CD1c-positive myeloid dendritic cell (primary cell): ENCODE results near the gene RRM1.
"Not testable (repeated sequence)": the region's sequence is repeated elsewhere in the genome, so short reads cannot be mapped to it uniquely, and the experiment has no call there.

Experiments used
- DNase-seq: peaks from one replicate; pipeline ENCODE4 v3.0.0-alpha.2; 2016; ENCODE audit errors: extremely low spot score

Gene RRM1

DNA sequence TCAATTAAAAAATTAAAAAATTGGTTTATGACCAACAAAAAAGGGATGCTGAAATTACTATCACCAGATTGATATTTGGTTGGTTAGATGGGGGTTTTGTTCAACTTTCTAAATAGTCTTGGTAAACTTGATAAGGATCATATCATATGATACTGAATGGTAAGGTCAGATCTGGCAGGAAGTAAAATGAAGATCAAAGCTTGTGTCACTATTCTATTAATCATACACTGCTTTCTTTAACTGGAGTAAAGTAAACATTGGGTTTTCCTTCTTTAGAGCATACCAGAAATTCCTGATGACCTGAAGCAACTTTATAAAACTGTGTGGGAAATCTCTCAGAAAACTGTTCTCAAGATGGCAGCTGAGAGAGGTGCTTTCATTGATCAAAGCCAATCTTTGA, 40.2 kb downstream of the RRM1 start:
- no peak for DNase-seq

DNA sequence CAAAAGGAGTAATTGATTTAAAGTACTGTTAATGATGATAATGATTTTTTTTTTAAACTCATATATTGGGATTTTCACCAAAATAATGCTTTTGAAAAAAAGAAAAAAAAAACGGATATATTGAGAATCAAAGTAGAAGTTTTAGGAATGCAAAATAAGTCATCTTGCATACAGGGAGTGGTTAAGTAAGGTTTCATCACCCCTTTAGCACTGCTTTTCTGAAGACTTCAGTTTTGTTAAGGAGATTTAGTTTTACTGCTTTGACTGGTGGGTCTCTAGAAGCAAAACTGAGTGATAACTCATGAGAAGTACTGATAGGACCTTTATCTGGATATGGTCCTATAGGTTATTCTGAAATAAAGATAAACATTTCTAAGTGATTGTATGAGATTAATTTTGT, 43.9 kb downstream of the RRM1 start:
- DNase-seq, result no peak

DNA sequence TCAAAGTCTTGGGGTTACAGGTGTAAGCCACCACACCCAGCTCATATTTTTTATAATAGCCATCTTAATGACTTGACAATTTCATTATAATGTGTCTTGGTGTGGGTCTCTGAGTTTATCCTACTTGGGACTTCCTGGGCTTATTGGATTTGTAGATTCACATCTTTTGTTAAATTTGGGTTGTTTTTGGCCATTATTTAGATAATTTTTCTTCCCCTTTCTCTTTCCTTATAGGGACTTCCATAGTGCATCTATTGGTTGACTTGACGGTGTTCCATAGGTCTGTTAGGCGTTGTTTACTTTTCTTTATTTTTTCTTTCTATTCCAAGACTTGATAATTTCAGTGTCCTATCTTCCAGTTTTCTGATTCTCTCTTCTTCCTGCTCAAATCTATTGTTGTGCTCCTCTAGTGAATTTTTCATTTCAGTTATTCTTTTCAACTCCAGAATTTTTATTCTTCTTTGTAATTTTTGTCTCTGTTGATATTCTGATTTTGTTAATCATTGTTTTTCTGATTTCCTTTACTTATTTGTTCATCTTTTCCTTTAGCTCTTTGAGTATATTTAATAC, 45.6 kb downstream of the RRM1 start:
- DNase-seq, result no peak

DNA sequence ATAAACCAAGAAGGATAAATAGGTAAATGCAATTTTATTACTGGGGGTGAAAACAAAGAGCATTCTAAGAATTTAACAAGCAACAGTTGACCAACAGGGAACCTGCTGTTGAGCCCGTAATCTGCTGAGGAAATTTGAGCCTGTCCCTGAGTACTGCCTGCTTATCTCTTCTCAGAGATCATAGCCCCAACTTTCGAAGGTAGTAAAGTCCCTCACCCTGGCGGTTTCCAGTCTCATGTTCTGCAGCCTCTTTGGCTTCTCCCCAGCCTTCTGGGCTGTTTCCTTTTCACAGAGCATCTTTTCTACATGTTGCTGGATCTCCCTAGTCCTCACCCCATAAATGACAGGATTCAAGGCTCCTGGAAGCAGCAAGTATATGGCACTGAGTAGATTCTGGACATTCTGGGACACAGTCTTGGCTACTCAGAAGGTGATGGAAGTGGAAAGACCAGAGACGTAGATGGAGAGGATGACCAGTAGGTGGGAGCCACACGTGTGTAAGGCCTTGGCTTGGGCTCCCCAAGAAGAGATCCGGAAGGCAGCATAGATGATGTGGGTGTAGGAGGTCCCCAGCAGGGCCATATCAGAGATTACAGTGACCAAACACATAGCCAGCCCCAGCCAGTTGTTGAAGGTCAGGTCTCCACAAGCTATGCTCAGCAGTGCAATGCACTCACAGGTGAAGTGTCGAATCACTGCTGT, 51.6 kb downstream of the RRM1 start:
- DNase-seq, result no peak

DNA sequence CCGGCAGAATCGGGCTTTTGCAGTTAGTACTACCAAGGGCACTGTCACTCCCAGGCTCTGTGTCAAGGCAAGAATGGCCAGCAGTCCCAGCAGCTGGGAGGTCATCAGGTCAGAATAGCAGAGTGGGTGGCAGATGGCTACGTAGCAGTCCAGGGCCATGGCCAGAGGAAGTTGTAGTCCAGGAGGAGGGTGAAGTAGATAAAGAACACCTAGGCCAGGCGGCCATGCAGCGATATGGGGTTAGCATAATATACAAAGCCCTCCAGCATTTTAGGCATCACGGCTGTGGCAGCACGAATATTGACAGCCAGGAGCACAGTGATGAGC, 52.1 kb downstream of the RRM1 start:
- no peak for DNase-seq

DNA sequence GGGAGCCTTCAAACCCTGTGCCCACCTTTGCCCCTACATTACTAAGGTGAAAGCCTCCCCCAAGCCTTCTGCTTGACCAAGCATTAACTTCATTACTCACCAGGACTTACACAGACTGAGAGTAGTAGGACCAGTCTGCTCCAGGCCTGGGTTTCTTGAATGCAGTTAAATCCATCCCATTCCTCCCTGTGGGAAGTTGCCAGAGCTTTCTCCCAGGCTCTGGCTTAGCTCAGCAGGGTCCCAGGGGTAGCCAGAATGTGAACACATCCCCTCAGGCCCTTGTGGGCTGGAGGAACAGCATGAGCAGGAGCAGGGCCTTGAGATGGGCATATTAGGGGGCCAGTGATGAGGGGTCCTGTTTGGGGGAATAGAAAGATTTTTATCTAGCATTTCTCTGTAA, 59.9 kb downstream of the RRM1 start:
- DNase-seq, result no peak

DNA sequence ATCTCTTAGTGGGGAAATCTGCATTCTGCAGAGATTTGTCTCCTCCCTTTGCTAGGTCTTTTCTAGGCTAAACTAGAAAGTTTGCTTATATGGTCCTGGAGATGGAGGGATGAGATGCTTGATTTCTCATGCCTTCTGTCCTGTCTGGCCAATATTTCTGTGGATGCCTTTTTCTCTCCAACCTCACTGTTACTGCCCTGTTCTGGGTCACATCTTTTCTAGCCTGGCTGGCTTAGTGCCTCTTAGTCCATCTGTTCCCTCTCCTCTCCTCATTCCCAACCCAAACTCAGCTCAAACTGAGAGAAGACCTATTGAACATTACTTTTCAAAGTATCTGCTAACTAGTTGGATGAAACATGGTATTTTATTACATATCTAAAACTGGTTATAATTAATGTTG, 62.0 kb downstream of the RRM1 start:
- DNase-seq, result no peak

DNA sequence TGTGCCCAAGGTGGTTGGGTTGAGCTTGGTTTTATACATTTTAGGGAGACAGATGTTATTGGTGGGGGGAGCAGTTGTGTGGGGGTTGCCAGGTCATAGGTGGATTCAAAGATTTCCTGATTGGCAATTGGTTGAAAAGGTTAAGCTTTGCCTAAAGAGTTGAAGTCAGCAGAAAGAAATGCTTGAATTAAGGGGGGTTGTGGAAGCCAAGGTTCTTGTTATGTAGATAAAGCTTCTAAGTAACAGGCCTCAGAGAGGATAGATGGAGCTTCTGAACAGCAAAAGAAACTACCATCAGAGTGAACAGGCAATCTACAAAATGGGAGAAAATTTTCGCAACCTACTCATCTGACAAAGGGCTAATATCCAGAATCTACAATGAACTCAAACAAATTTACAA, 64.2 kb downstream of the RRM1 start:
- not testable (repeated sequence) for DNase-seq

DNA sequence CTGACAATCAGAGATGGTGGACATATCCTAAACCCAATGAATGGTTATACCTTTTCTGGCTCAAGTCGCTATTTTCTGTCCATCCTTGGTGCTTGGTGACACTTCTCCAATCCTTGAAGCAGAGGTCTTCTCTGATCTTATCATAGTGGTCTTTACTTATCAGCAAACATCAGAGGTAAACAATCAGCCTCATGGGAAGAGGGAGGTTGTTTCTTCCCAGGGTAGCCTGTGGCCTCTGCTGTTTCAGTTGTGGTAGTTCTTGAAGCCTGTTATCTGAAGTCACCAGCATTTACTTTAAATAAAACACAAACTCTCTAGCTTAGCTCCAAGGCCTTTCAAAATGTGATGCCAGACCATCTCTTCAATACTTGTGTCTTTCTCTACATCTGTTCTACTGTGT, 66.7 kb downstream of the RRM1 start:
- no peak for DNase-seq

DNA sequence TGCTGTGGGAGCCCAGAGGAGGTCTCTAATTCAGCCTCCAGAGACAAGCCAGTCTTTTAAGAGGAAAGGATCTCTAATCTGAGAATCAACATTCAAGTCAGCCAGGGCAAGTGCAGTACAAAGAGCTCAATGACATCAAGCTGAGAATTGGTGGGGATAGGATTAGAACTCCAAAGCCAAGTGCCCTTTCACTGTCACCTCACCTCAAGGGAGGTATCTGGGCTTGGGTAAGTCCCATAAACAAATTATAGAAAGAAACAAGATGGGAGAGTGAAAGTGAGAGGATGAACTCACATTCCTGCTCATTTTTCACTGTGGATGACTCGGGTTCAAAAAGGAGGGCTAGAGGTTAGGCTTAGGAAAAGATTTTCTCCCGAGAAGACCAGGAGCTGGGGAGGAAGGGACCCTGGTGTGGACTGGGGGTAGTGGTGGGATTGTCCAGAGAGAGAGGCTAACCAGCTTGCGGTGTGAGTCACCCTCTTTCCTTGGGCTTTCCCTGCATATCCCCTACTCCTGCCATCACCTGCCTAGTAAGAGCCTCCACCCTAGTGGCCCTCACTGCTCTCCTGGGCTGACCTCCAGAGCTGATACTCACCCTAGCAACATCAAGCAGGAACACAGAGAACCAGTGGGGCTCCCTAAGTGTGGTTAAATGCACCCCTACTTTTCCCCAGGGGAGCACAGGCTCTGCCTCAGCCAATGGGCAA, 70.4 kb downstream of the RRM1 start:
- no peak for DNase-seq

DNA sequence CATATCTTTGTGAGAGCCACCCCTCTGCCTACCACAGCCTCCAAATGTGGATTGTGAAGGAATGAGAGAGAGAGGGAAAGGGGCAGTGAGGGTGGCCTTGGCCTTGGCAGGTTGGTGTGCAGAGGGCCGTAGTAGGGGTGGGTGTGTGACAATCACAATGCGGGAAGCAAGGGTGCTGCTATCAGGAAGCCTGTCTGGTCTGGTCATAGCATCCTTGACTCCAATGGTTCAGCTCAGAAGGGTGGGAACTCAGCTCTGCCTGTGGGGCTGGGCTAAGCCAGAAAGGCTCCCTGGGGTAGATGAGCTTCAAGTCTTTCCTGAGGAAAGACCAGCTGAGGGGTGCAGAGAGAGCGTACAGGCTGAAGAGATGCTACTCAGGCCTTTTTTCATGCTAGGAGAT, 72.7 kb downstream of the RRM1 start:
- no peak for DNase-seq

DNA sequence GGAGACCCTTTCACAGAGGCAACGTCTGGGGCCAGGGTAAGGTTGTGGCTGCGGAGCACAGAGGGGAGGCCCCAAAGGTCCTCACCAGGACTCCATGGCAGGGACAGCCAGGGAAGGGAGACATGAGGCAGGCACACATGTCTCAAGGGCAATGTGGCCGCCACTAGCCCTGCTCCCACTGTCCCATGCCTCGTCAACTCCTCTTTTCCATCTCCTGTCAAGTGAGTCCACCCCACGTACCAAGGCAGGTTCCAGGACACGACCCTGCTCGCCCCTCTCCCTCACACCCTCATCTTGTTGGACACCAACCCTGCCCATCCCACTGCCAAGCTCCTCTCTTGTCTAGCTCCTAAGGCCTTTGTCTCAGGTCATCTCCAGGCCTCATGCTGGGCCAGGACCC, 73.2 kb downstream of the RRM1 start:
- no peak for DNase-seq

DNA sequence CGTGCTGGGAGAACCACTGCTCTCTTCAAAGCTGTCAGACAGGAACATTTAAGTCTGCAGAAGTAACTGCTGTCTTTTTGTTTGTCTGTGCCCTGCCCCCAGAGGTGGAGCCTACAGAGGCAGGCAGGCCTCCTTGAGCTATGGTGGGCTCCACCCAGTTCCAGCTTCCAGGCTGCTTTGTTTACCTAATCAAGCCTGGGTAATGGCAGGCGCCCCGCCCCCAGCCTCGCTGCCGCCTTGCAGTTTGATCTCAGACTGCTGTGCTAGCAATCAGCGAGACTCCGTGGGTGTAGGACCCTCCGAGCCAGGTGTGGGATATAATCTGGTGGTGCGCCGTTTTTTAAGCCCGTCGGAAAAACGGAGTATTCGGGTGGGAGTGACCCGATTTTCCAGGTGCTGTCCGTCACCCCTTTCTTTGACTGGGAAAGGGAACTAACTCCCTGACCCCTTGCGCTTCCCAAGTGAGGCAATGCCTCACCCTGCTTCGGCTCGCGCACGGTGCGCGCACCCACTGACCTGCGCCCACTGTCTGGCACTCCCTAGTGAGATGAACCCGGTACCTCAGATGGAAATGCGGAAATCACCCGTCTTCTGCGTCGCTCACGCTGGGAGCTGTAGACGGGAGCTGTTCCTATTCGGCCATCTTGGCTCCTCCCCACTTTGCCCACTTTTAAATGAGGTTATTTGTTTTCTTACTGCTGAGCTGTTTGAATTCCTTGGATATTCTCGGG, 81.2 kb downstream of the RRM1 start:
- not testable (repeated sequence) for DNase-seq

DNA sequence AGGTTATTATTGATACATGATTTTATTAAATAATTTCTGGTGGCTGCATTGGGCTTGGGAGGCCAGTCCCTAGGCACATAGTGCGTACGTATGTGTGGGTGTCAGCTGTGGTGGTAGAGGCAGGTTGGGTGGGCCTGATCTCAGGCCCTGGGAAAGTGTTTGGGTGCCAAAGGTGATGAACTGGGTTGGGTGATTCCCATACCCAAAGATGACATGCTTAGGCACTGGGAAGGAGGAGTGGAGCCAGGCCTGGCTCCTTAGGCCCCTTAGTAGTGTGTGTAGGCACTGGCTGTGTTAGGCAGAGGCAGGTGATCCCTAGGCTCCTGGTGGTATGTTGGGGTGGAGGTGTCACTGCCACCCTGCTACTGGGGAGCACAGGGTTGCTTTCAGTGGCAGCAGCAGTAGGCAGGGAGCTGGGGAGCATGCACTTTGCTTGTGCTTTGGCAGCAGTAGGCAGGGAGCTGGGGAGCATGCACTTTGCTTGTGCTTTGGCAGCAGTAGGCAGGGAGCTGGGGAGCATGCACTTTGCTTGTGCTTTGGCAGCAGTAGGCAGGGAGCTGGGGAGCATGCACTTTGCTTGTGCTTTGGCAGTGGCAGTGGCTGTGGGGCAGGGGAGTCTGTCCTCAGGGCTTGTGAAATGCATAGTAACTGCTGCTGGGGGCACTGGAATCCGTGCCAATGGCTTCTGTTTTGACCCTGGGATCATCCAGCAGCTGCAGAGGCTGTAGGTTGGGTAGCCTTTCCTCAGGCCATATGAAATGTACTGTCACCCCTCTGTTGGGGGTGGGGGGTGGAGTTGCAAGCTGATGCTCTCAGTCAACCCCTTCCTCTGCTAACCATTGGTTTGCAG, 84.4 kb downstream of the RRM1 start:
- no peak for DNase-seq

DNA sequence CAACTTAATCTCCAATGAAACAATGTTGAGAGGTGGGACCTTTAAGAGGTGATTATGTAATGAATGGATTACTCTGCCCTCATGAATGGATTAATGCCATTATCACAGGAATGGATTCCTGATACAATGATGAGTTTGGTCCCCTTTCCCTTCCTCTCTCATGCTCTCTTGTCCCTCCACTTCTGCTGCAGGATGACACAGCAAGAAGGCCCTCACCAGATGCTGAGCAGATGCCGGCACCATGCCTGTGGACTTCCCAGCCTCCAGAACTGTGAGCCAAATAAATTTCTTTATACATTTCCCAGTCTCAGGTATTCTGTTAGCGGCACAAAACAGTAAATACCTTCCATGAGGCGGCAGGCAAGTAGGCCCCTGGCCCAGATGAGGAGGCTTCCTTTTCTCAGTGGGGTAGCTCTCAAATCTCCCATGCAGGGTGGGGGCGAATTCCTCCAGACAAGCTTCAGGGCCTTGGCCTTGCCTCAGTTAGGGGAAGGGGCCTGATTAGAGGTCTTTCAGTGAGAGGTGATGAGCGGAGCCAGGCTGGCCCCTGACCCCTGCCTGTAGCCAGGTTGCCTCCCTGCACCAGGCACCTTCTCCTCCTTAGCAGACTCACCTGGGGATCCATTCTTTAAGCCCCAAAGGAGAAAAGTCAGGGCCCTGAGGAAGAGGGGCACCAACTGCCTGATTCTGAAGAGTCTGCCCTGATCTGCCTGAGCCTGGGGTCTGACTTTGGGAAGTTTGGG, 86.0 kb downstream of the RRM1 start:
- no peak for DNase-seq

DNA sequence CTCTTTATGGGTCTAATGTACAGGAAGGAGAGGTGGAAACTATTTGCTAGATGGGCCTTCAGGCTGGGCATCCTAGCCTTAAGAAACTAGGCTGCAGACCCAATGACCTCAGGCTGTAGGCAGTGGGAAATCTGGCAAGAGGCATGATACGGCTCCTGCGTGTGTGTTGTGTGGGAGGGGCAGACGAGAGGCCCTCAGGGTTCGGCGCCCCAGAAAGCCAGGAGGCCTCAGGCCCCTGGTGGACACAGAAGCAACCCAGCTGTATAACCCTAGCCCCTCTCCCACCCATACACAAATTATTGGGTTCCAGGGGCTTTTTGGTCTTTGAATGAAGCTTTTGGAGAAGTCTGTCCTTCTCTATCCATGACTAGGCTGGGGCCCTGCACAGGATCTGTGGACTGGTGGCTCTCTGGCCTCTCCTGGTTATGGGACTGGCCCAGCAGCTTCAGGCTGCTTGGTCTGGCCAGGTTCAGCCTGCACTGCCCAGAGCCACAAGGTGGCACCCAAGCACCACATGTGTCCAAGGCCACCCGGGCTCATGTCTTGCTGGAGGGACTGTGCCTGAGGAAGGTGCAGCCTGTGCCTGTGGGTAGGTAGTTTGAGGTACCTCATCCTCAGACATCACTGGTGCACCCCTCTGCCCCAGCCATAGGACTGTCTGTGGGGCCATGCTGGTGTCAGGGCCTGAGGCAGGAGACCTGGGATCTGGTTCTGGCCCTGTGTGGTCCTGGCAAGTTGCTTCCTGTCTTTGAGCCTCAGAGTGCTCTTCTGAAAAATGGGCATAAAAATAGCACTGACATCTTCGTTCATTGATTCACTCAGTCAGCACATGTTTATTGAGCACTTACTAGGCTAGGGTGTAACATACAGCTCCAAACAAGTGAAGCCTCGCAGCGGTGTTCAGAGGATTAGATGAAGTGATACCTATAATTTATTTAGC, 87.5 kb downstream of the RRM1 start:
- peak; percentile 35 for DNase-seq

DNA sequence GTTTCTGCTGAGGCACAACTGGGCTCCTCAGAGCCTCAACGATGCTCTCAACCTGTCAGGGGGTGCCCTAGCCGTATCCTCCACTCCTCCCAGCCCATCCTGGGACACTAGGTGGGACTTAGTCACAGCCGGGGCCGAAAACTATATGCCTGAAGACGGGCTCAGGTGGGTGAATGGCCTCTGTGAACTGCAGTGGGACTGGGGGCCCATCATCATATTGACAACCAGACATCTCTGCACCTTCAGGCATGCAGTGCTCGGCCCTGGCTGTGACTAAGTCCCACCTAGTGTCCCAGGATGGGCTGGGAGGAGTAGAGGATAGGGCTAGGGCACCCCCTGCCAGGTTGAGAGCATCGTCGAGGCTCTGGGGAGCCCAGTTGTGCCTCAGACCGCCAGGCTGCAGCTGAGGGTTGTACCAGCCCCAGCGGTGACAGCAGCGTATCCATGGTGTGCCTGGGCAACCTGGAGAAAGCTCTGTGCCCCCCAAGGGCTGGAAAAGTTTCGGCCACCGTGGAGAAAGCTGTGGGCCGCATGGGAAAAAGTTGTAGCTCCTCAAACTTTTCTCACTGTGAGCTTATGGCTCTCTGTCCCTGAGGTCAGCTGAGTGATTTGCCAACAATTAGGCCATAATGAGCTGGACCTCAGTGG, 88.9 kb downstream of the RRM1 start:
- no peak for DNase-seq

DNA sequence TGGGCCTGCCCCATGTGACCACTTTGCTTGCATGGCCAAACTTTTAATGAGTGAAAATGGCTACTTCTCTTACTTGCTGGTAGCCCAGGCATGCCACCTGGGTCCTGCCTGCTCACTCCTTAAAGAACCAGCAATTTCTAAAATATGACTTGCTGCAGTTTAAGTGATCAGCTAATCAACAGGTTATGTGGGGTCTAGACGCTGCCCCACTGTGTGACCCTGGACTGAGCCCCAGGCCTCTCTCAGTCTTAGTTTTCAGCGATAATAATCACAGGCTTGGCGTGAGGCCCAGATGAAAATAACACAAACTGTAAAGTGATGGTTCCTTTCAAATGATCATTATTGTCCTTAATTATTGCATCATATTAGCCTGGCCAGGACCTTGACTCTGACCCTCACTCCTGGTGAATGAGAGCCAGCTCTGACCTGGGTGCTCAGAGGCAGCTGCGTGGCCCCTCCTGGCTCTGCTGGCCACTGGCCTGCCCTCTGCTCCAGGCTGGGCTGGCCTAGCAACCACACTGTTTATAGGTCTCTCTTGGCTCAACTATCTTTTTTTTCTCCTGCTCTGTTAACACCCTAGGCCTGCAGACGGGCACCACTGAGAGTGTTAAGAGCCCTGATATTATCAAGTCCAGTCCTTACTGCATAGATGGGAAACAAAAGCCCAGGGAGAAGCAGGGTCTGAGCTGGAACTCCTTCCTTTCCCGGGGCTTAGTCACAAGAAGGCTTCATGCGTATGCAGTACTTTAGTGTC, 89.7 kb downstream of the RRM1 start:
- DNase-seq, result no peak

DNA sequence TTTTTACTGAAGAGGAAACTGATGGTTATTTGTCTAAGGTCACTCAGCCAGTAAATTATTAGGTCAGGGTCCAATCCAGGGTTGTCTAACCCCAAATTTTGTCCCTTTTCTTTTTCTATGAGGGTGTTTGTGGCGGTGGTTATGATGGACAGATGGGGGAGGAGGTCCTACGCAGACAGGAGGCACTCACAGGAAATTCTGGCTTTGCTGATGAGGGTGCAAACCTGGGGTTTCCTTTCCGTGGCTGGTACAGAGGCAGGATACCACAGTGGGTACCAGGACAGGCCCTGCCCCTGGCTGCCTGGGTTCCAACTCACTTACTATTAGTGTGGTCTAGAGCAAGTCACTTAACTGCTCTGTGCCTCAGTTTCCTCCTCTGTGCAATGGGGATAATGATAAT, 91.0 kb downstream of the RRM1 start:
- no peak for DNase-seq
